ENCODE measurements around the gene SUN3. TPM values are rescaled to one million over a fixed set of nuclear protein-coding genes. Genes with fewer than 3 reads are reported as not detected.

SUN3 gene
- not detected for total RNA-seq

DNA sequence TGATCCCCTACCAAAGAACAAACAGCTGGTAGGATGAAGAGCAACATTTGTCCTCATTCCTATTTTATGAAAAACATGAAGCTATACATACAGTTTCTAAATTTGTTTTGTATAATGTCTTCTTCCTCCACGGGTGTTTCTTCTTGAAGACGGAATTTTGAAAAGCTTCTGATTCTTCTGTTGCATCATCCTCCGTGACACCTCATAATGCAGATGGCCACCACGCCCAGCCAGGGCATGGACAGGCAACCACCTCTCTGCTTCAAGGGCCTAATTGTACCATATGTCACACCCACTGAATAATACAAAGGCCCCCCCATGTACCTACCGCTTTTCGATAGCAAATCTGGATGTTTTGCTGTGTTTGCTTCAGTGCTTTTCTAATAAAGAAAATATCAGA, at the start of gene SUN3:
Gene SUN3, minus strand, starts transcription at position 170 of the 400 bp plus-strand sequence. Its CDS starts 169 bp downstream, at position 1.
- Histone ChIP-seq H3K27ac (no peak within 1 kb of the TSS), H3K4me3 (no peak within 1 kb of the TSS), H3K27me3 (no peaks in the 10 kb centered on the region), H3K9me3 (no peaks in the 10 kb centered on the region), H3K4me1 (no peaks in the 10 kb centered on the region), H3K36me3 (no peaks in the 10 kb centered on the region)
- intact Hi-C loops (cut with DNase I; ENCODE audit: low total_unique reads): no loop called here
- DNase-seq: no peak
- TF ChIP-seq POLR2A (IDR thresholded peaks at IDR 0.05): no peak
- TF ChIP-seq, protein P1, sequence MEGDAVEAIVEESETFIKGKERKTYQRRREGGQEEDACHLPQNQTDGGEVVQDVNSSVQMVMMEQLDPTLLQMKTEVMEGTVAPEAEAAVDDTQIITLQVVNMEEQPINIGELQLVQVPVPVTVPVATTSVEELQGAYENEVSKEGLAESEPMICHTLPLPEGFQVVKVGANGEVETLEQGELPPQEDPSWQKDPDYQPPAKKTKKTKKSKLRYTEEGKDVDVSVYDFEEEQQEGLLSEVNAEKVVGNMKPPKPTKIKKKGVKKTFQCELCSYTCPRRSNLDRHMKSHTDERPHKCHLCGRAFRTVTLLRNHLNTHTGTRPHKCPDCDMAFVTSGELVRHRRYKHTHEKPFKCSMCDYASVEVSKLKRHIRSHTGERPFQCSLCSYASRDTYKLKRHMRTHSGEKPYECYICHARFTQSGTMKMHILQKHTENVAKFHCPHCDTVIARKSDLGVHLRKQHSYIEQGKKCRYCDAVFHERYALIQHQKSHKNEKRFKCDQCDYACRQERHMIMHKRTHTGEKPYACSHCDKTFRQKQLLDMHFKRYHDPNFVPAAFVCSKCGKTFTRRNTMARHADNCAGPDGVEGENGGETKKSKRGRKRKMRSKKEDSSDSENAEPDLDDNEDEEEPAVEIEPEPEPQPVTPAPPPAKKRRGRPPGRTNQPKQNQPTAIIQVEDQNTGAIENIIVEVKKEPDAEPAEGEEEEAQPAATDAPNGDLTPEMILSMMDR (IDR thresholded peaks at IDR 0.05): no peak

- no peak for DNase-seq
- intact Hi-C loops (cut with DNase I; ENCODE audit: low total_unique reads): no loop called here
- TF ChIP-seq, protein P1 (IDR thresholded peaks at IDR 0.05): no peak
- no peak for TF ChIP-seq POLR2A (IDR thresholded peaks at IDR 0.05)
- Histone ChIP-seq H3K27ac (no peak overlapping the region), H3K27me3 (no peaks in the 10 kb centered on the region), H3K9me3 (no peaks in the 10 kb centered on the region), H3K4me3 (no peak overlapping the region), H3K36me3 (no peaks in the 10 kb centered on the region), H3K4me1 (no peaks in the 10 kb centered on the region)
These were observed 49.6 kb upstream of the SUN3 start for GRCh38 chr7:48078470-48078869.

DNA sequence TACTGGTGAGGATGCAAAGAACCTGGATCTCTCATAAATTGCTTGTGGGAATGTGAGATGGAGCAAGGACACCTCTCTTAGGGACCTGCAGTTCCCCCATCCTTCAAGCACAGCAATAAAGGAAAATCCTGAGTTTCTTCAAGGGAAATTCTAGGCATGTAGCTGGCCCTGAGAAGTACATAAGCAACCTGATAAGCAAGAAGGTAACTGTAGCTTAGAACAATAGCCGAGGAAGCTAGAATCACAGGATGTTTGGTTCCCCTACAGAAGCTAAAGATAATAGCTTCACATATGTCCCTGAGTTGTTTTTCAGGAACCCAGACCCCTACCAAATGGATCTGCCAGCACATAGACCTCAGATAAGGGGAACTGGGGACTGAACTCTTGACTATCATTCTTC, 48.5 kb upstream of the SUN3 start:
- no peak for DNase-seq
- intact Hi-C loops (cut with DNase I; ENCODE audit: low total_unique reads): no loop called here
- no peaks in the 10 kb centered on the region for H3K27me3 ChIP-seq
- H3K4me1 ChIP-seq: no peaks in the 10 kb centered on the region
- no peak overlapping the region for H3K27ac ChIP-seq
- H3K36me3 ChIP-seq: no peaks in the 10 kb centered on the region
- TF ChIP-seq POLR2A (IDR thresholded peaks at IDR 0.05): no peak
- TF ChIP-seq, protein P1 (IDR thresholded peaks at IDR 0.05): no peak
- H3K9me3 ChIP-seq: no peaks in the 10 kb centered on the region
- no peak overlapping the region for H3K4me3 ChIP-seq

DNA sequence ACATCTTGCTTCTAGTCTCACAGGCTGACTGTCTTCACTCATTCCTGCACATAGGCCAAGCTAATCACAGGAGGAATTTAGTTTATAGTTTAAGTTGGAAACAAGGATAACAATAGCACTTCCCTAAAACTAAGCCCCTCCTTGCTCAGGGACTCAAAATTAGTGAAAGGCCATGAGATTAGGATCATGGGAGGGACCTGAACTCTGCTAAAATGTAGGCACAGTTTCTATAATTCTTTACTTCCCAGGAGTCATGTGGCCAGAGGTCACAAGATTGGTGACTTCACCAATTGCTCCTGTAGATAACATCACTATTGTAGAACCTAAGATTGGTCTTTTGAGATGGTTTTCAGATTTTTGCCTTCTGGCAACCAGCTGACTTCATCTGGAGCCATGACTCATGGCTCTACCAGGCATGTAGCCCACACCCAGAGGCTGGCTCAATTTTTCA, 45.3 kb upstream of the SUN3 start:
- intact Hi-C loops (cut with DNase I; ENCODE audit: low total_unique reads): no loop called here
- H3K4me3 ChIP-seq: no peak overlapping the region
- TF ChIP-seq POLR2A (IDR thresholded peaks at IDR 0.05): no peak
- TF ChIP-seq, protein P1 (IDR thresholded peaks at IDR 0.05): no peak
- H3K36me3 ChIP-seq: no peaks in the 10 kb centered on the region
- no peaks in the 10 kb centered on the region for H3K27me3 ChIP-seq
- H3K27ac ChIP-seq: no peak overlapping the region
- no peak for DNase-seq
- no peaks in the 10 kb centered on the region for H3K4me1 ChIP-seq
- no peaks in the 10 kb centered on the region for H3K9me3 ChIP-seq

GRCh38 chr7:48067475-48067874, 38.6 kb upstream of the SUN3 start:
- Histone ChIP-seq H3K9me3 (no peaks in the 10 kb centered on the region), H3K4me3 (no peak overlapping the region), H3K27ac (no peak overlapping the region), H3K36me3 (no peaks in the 10 kb centered on the region), H3K27me3 (no peaks in the 10 kb centered on the region), H3K4me1 (no peaks in the 10 kb centered on the region)
- no peak for DNase-seq
- TF ChIP-seq POLR2A (IDR thresholded peaks at IDR 0.05): no peak
- TF ChIP-seq, protein P1 (IDR thresholded peaks at IDR 0.05): no peak
- intact Hi-C loops (cut with DNase I; ENCODE audit: low total_unique reads): no loop called here

All from uterus (tissue), 4 donors.